HPDE6-E6E7 (cell line): ENCODE data around the gene ITIH6.
"Not testable (repeated sequence)": the region's sequence is repeated elsewhere in the genome, so short reads cannot be mapped to it uniquely, and the experiment has no call there.

Experiments used
- DNase-seq: peaks from one replicate; pipeline ENCODE4 v3.0.0; 2011; ENCODE audit warnings: missing footprints; ENCODE audit errors: extremely low spot score

ITIH6 gene

DNA sequence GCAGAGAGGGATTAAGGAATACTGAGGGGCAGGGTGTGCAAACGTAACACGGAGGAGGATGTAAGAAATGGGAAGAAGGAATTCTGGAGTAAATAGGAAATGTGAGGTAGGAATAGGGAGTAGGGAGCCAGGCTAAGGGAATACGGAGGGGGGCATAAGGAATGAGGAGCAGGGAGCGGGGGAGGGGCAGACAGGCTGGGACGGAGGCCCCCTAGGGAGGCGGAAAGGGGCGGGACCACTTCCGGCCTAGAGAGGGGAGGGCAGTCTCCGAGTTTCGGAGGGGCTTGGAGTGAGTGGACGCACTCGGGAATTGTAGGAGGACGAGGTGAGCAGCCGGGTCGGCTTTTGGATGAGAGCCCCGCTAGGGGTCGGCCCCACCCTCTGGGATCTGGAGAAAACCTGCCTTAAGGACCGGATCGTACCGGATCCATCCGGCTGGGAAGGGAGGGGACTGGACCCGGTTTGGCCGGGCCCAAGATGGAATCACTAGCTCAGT is 10.1 kb upstream of the ITIH6 start:
- no peak for DNase-seq

GRCh38 chrX:54807524-54808108 is 9.6 kb upstream of the ITIH6 start, which contains the start of gene MAGED2:
Gene MAGED2, plus strand, starts transcription at chrX:54807745. Its CDS starts 1,587 bp downstream, at chrX:54809332.
- no peak for DNase-seq

- no peak for DNase-seq
Measured at GRCh38 chrX:54799046-54799445, 991 bp upstream of the ITIH6 start.

GRCh38 chrX:54794795-54795194 is 3.3 kb downstream of the ITIH6 start:
- DNase-seq: no peak

- DNase-seq: no peak
Measured at GRCh38 chrX:54794028-54794427, 4.0 kb downstream of the ITIH6 start.

- not testable (repeated sequence) for DNase-seq
Measured at GRCh38 chrX:54789405-54789804, 8.7 kb downstream of the ITIH6 start.

DNA sequence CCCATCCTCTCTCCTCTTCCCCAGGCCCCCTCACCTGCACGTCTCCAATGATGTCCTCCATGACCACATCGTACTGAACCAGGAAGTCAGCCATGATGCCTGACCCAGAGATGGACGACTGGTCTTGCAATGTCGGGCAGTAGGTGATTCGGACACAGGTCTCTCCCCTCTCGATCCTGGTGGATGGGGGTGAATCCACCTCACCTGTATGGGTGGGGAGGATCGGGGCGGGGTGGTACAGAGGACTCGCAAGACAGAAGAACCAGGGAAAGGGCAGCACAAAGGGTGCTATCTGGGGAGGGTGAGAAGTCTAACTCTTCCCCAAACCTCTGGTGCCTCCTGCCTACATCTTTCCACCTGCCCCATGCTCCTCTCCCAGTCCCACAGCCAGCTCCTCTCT is 9.6 kb downstream of the ITIH6 start:
- no peak for DNase-seq

GRCh38 chrX:54786967-54787366 is 11.1 kb downstream of the ITIH6 start:
- DNase-seq: no peak

- DNase-seq: no peak
Measured at GRCh38 chrX:54785901-54786300, 12.2 kb downstream of the ITIH6 start.

DNA sequence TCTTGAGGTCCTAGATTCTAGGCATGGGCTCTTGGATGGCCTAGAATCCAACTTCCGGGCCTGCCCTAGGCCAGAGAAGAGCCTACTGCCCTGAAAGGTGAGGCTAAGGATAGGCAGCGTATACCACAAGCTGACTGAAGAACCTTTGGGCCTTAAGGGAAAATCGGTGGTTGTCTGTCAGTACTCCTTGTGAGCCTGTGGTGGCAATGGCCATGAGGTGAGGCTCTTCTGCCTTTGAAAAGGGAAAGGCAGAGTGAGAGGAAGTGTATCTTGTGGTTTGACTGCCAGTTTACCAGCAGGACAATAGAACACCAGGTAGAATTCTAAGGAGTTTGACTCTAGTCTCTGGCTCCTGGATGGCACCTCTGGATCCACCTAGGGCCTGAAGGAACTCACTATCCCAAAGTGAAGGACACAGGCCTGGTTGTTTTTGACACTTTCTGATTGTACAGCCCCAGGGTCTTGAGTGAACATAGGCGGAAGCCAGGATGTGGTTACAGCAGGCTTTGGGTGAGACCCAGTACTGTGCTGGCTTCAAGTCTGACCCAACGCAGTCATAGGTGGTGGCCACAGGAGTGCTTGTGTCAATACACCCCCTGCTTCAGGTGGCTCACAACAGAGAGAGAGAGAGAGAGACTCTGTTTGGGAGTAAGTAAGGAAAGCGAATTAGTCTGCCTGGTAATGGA is 20.9 kb downstream of the ITIH6 start:
- no peak for DNase-seq

DNA sequence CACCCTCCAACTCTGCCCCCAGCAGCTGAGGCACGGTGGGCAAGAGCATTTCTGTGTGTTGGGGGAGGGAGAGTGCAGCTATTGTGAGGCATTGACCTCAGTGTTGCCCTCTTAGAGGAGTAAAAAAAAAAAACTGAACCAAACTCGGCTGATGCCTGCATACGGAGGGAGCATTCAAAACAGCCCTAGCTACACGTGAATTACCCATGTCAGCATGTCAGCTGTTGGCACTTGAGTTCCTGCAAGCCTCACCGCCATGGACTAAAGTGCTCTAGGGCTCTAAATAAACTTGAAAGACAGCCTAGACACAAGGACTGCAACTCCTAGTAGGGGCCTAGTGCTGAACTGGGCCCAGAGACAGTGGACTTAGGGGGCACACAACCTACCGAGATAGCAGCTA is 22.0 kb downstream of the ITIH6 start:
- no peak for DNase-seq

DNA sequence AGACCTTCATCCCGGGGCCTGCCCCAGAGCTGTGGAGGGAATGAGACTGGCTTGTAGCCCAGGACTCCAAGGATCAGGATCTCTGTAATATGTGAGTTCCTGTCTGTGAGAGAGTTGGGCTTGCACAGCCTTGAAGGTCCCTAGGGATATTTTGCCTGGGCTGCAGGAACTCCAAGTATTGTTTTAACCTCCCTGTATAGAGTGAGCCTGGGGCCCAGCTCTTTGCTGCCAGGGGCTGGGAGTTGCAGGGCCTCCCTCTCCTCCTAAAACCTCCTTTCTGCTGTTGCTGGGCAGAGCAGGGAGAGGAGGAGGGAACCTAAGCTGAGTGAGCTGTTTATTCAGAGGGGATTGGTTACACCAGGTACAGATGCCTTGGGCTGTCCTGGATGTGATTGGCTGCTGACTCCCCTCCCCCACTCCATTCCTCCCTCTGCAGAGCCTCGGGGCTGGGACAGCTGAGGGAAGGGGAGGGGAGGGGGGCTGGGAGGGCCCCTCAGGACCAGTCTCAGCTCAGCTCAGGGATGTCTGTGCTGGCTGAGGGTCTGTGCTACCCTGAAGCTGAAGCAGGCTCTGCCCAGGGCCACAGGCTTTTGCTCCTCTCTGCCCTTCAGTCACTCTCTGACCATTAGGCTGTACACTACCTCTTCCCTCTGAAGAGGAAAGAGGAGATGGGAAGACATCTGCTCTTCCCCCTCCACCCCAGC is 23.5 kb downstream of the ITIH6 start:
- not testable (repeated sequence) for DNase-seq

- DNase-seq: no peak
Measured at GRCh38 chrX:54758114-54759055, 39.7 kb downstream of the ITIH6 start.

GRCh38 chrX:54754854-54755253 is 43.2 kb downstream of the ITIH6 start:
- no peak for DNase-seq

GRCh38 chrX:54748626-54749025 is 49.4 kb downstream of the ITIH6 start:
- DNase-seq: no peak

GRCh38 chrX:54747733-54748393 is 50.2 kb downstream of the ITIH6 start:
- DNase-seq: no peak

GRCh38 chrX:54746928-54747327 is 51.1 kb downstream of the ITIH6 start:
- no peak for DNase-seq

DNA sequence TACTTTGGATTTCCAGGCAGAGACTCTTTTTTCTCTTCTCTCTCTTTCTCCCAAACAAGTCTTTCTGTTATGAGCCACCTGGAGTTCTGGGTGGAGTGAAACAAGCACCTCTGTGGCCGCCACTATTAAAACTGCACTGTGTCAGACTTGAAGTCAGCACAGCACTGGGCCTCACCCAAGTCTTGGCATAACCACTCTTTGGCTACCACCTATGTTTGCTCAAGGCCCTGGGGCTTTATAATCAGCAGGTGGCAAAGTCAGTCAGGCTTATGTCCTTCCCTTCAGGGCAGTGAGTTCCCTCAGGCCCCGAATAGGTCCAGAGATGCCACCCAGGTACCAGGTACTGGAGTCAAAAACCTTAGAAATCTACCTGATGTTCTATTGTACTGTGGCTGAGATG is 52.4 kb downstream of the ITIH6 start:
- no peak for DNase-seq

DNA sequence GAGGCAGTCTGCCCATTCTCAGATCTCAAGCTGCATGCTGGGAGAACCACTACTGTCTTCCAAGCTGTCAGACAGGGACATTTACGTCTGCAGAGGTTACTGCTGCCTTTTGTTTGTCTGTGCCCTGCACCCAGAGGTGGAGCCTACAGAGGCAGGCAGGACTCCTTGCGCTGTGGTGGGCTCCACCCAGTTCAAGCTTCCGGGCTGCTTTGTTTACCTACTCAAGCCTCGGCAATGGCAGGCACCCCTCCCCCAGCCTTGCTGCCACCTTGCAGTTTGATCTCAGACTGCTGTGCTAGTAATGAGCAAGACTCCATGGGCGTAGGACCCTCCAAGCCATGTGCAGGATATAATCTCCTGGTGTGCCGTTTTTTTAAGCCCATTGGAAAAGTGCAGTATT is 59.5 kb downstream of the ITIH6 start:
- not testable (repeated sequence) for DNase-seq

DNA sequence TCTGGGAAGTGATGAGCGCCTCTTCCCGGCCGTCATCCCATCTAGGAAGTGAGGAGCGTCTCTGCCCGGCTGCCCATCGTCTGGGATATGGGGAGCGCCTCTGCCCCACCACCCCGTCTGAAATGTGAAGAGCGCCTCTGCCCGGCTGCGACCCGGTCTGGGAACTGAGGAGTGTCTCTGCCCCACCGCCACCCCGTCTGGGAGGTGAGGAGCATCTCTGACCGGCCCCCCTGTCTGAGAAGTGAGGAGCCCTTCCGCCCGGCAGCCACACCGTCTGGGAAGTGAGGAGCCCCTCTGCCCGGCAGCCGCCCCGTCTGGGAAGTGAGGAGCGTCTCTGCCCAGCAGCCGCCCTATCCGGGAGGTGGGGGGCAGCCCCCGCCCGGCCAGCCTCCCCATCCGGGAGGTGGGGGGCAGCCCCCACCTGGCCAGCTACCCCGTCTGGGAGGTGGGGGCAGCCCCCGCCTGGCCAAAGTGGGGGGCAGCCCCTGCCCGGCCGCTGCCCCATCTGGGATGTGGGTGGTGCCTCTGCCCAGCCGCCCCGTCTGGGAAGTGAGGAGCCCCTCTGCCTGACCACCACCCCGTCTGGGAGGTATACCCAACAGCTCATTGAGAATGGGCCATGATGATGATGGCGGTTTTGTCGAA is 61.6 kb downstream of the ITIH6 start:
- not testable (repeated sequence) for DNase-seq

GRCh38 chrX:54721424-54721823 is 76.6 kb downstream of the ITIH6 start:
- peak; percentile 15 for DNase-seq
